GM08714 (cell line): ENCODE measurements around the gene TMUB2.
"Not testable (repeated sequence)": the region's sequence is repeated elsewhere in the genome, so short reads cannot be mapped to it uniquely, and the experiment has no call there.

Experiments
- H3K4me3 ChIP-seq: fragments of 200-500 bp; sonication (Bioruptor generic); 2 replicates; pipeline ENCODE4 v1.5.1; 2014; ENCODE audit warnings: mild to moderate bottlenecking, low read length, inconsistent platforms
- ZNF274 ChIP-seq: IDR thresholded peaks from 2 replicates; pipeline ENCODE4 v1.6.1; 2012; ENCODE audit warnings: mild to moderate bottlenecking, low read depth, low read length

The TMUB2 gene

DNA sequence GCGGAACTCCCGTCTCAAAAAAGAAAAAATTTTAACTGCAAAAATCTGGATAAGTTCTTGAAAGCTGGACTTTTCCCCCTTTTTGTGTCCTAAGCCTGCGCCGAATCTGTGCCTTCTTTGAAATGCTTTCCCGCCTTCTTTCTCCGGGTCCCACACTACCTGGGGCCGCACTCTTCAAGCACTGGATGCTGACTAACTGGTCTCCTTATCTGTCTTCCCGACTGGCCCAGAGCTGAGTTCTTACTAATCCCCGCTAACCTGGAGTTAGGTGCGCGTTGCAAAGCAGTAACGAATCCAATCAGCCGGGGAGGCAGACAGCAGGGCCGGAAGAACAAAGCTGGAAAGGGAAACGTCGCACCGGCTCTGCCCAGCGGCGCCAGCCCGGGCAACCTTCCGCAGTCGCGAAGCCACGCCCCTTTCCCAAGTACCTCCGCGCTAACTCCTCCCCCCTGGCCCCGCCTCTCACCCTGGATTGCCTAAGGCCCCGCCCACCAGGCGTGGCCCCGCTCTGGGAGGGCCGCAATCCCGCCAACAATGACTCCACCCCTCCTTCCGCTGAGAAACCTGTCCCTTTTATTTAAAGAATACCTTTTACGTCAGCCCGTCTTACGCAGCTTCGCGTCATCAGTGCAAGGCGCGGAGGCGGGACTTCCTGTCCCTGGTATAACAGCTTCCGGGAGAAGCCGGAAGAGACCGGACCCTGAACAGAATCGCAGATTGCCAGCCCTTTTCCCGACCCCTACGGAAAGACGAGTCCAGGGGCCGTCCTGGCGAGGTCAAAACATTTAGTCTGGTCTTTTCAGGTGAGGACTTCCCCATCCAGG is at the start of gene TMUB2:
Gene TMUB2 (plus strand): TSS at position 666 of the 824 bp plus-strand sequence. CDS start 737 bp downstream, outside the sequence.
- no peak for TF ChIP-seq ZNF274
- H3K4me3 ChIP-seq, result peak within 1 kb of the TSS; percentile 95

DNA sequence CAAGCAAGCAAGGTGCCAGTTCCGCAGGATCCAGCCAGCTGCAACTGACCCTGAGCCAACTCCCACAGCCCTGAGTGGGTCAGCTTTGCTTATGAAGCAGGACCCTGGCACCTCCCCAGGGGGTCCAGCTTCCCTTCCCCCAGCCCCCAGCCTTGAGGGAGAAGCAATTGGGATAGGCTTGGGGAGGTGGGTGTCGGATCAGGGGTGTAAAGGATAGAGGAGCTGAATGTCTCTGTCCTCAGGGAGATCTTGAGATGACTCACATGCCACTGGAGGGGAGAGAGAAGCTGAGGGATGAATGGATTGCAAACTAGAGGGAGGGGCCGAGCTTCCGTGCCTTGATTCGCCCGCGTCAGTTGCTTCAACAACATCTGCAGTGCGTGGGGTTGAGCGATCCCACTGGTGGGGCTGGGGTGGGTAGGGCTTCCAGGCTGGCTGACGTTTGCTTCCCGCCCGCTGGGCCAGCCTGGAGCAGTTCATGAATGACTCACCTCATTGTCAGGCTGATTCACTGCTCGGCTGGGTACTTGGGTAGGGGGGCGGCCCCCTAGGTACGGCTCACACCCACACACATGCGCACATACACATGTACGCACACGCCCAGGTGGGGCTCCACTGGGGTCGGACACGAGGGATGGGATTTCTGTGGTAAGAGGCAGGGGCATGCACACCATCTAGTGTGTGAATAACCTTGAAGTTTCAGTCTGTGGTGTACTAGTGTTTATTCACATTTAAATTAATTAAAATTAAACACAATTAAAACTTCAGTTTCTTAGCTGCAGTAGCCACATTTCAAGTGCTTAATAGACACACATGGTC is 48.7 kb upstream of the TMUB2 start:
- H3K4me3 ChIP-seq, result no peak overlapping the region
- no peak for TF ChIP-seq ZNF274

DNA sequence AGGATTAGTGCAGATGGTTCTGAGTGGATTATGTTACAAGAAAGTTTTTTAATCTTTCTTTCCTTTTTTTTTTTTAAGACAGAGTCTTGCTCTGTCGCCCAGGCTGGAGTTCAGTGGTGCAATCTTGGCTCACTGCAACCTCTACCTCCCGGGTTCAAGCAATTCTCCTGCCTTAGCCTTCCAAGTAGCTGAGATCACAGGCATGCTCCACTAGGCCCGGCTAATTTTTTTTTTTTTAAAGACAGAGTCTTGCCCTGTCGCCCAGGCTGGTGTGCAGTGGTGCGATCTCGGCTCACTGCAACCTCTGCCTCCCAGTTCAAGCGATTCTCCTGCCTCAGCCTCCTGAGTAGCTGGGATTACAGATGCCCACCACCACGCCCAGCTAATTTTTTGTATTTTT is 42.9 kb upstream of the TMUB2 start:
- H3K4me3 ChIP-seq, result not testable (repeated sequence)

DNA sequence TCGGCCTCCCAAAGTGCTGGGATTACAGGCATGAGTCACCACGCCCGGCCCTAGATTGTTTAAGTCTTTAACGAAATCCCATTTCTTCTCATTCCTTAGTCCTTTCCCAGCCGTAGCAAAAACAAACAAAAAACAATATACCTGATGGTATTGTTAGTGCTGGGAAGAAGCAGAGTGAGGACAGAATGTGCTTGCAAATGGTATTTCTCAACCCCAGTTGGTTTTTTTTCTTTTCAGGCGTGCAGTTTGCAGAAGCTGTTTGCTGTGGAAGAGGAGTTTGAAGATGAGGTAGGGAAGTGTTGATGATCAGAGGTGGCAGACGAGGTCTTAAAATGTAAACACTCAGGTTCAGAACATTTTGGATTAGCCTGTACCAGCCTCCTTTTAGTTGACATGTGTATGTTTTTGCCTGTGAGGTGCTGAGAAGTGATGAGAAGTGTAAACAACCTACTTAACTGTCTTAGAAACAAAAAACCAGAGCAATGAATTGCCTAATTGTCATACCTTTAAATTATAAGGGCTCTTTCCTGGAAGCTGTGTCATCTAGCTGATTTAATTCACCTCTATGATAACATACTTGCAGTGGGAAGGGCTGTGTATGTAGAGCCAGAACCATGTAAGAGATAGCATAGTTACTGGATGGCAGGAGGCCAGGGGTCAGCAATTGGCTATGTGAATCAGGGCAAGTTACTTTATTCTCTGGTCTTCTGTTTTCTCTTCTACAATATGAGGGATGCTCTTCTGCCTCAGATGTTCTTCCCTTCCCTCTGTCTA is 41.6 kb upstream of the TMUB2 start:
- TF ChIP-seq ZNF274, result no peak
- H3K4me3 ChIP-seq, result no peak overlapping the region

DNA sequence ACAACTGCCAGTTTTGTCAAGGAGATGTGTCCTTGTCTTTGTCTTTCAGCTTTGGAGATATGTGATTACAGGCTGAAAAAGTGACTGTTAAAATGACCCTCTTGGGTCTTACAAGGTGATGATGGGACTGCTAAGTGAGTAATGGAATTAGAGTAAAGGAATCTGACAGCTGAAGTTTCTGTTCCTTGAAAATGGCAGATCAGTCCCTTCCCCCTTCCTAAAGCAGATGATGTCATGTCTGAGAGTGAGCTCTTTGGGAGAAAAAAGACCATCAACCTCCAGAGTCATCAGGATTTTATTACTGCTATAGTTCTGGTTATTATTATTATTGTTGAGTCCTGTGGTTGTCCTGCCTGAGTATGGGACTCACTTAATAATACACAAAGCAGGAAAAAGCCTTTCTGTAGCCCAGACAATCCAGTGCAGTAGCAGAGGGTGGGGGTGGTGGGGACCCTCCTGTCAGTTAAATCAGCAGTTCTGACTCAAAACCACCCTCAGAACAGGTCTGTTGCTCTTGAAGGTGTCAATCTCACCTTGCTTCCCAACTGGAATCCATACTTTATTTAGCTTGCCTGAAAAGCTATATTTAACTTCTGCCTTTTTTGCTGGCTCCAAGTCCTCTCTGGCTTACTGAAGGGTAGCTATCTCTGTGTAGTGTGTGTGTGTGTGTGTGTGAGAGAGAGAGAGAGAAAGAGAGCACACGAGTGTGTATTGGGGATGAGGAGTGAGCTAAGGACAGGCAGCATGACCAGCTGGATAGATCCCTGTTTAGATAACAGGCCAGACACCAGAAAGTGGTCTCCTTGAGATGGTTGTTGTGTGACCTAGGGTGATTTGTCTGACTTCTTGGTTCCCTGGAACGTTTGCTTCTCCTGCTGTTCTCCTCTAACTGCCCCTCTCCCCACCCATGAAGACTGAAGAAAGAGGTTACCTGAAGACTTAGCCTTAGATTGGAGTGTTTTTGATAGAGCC is 40.1 kb upstream of the TMUB2 start:
- no peak overlapping the region for H3K4me3 ChIP-seq
- no peak for TF ChIP-seq ZNF274

DNA sequence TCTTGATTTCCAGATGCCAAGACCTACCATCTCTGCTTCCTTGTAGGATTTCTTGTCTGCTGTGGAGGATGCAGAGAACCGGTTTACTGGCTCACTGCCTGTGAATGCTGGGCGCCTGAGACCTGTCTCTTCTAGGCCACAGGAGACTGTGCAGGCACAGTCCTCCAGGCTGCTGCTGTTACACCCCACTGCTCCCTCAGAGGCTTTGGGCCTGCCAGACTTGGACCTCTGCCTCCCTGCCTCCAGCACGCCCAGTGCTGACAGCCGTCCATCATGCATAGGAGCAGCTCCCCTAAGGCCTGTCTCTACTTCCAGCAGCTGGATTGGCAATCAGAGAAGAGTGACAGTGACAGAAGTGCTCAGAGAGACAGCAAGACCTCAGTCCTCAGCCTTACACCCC is 39.0 kb upstream of the TMUB2 start:
- TF ChIP-seq ZNF274, result no peak

DNA sequence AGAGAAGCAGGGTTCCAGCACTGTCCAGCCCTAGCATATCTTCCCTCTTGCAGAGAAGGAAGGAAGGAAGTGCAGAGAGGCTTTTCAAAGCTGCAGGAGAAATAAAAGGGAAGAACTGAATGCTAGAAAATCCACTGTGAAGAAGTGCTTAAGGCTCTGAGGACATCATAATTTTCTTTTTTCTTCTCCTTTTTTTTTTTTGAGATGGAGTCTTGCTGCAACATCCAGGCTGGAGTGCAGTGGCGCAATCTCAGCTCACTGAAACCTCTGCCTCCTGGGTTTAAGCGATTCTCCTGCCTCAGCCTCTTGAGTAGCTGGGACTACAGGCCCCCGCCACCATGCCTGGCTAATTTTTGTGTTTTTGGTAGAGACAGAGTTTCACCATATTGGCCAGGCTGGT is 37.7 kb upstream of the TMUB2 start:
- not testable (repeated sequence) for H3K4me3 ChIP-seq

More for the DNA sequence above, 39.0 kb upstream of the TMUB2 start:
- H3K4me3 ChIP-seq, result no peak overlapping the region

DNA sequence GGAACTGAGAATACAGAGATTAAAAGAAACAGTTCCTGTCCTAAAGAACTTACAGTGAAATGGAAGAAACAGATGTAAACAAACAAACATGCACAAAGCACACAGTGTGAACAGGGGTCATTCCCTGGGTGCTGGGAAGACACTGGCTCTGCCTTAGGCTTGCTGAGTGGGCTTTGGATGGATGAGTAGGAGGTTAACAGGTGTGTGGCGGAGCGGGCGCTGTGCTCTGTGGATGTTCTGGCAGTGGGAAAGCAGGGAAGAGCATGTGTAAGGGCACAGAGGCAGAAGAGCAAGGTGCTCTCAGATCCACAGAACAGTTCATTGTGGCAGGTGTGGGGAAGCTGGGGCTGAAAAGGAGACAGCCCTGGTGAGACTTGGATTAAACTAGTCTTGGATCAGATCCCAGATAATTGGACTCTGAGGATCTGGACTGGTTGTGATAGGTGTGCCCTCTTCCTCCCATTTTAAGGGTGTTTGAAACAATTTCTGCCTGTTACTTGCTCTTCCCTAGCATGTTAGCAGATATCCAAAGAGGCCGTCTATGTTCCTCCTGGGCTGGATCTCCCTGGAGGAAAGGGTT is 36.9 kb upstream of the TMUB2 start:
- no peak for TF ChIP-seq ZNF274
- H3K4me3 ChIP-seq, result no peak overlapping the region

DNA sequence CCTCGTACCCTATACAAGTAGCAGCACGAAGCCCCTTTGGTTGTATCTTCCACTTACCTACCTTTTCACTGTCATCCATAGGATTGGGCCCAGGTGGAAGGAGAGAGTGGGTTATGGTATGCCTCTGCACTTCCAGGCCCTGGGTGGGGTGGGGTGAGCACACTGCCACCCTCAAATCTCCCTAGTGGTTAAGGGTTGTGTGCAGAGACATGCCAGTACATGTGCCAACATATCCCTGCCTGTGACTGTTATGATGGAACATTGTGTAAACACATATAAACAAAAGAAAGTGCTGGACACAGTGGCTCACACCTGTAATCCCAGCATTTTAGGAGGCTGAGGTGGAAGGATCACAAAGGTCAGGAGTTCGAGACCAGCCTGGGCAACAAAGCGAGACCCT is 33.9 kb upstream of the TMUB2 start:
- H3K4me3 ChIP-seq, result no peak overlapping the region
- TF ChIP-seq ZNF274, result no peak

DNA sequence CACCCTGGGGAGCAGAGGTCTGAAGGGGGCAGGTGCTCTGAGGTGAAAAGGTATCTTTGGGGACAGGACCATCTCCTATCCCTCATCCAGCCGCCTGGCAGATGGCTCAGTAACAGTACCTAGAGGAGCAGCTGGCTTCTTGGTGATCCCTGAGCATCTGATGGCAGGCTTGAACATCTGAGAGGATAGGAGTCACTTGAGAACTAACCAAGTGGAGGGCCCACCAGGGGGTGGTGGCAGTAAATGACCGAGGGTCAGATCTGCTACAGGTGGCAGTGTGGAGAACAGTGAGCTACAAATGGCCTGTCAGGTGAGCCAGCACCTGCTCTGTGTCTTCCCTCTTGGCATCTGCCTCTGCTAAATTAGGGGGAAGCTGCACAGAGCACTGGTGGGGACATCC is 31.3 kb upstream of the TMUB2 start:
- no peak for TF ChIP-seq ZNF274
- H3K4me3 ChIP-seq, result no peak overlapping the region

DNA sequence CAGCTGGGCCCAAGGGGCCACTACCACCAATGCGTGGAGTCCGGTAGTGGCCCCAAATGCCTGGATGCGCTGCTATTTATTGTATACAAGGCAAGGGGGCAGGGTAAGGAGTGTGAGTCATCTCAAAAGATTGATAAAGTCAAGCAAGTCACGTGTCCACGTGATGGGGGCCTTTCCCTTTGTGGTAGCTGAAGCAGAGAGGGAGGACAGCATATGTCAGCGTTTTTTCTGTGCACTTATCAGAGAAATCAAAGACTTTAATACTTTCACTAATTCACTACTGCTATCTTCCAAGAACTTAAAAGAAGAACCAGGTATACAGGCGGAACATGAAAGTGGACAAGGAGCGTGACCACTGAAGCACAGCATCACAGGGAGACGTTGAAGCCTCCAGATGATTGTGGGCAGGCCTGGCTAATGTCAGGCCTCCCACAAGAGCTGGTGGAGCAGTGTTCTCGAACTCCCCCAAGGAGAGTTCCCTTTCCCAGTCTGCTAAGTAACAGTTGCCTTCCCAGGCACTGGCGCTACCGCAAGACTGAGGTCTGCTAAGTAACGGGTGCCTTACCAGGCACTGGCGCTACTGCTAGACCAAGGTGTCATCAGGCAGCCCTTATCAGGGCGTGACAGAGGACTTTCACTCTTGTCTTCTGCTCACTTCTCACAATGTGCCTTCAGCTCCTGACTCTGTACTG is 27.1 kb upstream of the TMUB2 start:
- H3K4me3 ChIP-seq, result no peak overlapping the region
- TF ChIP-seq ZNF274, result no peak

DNA sequence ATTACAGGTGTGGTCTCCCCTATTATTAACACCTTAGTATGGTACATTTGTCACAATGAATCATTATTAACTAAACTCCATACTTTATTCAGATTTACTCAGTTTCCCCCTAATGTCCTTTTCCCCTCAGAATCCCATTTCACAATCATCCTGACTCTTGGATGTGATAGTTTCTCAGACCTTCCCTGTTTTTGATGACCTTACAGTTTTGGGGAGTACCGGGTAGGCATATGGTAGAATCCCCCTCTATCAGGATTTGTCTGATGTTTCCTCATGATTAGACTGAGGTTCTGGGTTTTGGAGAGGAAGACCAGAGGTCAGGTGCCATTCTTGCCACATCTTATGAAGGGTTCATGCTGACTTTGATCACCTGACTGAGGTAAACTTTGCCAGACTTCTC is 22.3 kb upstream of the TMUB2 start:
- no peak overlapping the region for H3K4me3 ChIP-seq
- TF ChIP-seq ZNF274, result no peak
